Fibroblast of upper back skin (primary cell): ENCODE results near the gene GABRD.
A peak's percentile ranks its signal among the peaks of the same experiment; 100 is the strongest.

Experiments used
- DNase-seq: peaks from one replicate; pipeline ENCODE4 v3.0.0-alpha.2; 2013

GABRD gene

GRCh38 chr1:1986451-1987141 lies 32.5 kb upstream of the GABRD start:
- DNase-seq = no peak

- no peak for DNase-seq
Observed at GRCh38 chr1:1987142-1987510, 32.0 kb upstream of the GABRD start.

- no peak for DNase-seq
Observed at GRCh38 chr1:1988061-1988945, 30.8 kb upstream of the GABRD start.

- no peak for DNase-seq
Observed at GRCh38 chr1:1989102-1989542, 30.0 kb upstream of the GABRD start.

GRCh38 chr1:1989789-1990188 lies 29.4 kb upstream of the GABRD start:
- peak; percentile 20 for DNase-seq

GRCh38 chr1:1990222-1990621 lies 28.9 kb upstream of the GABRD start:
- DNase-seq = peak; percentile 21

- DNase-seq = no peak
Observed at GRCh38 chr1:1994536-1994935, 24.6 kb upstream of the GABRD start.

GRCh38 chr1:1996207-1996651 lies 22.9 kb upstream of the GABRD start:
- DNase-seq = no peak

- DNase-seq = no peak
Observed at GRCh38 chr1:1997576-1997975, 21.6 kb upstream of the GABRD start.

- no peak for DNase-seq
Observed at GRCh38 chr1:2000432-2000831, 18.7 kb upstream of the GABRD start.

- DNase-seq = no peak
Observed at GRCh38 chr1:2000850-2001249, 18.3 kb upstream of the GABRD start.

- DNase-seq = no peak
Observed at GRCh38 chr1:2001773-2002411, 17.3 kb upstream of the GABRD start.

GRCh38 chr1:2003541-2004131 lies 15.5 kb upstream of the GABRD start, which contains the start of gene CFAP74:
CFAP74 (minus strand) TSS chr1:2003786; CDS start chr1:1990956, 12,830 bp downstream.
- peak; percentile 12 for DNase-seq

- no peak for DNase-seq
Observed at GRCh38 chr1:2004856-2005255, 14.3 kb upstream of the GABRD start.

GRCh38 chr1:2009101-2010053 lies 9.8 kb upstream of the GABRD start:
- no peak for DNase-seq

- no peak for DNase-seq
Observed at GRCh38 chr1:2014181-2014580, 5.0 kb upstream of the GABRD start.

GRCh38 chr1:2014741-2015735 lies 4.1 kb upstream of the GABRD start:
- no peak for DNase-seq

GRCh38 chr1:2016123-2016522 lies 3.0 kb upstream of the GABRD start:
- DNase-seq = no peak

GRCh38 chr1:2018217-2019171 lies 651 bp upstream of the GABRD start:
- DNase-seq = no peak
